HG03103 (cell line): ENCODE results near the gene SOX18.
"Not testable (repeated sequence)": the region's sequence is repeated elsewhere in the genome, so short reads cannot be mapped to it uniquely, and the experiment has no call there.

Experiments
- ATAC-seq: cut with Tn5 transposase; IDR thresholded peaks from one replicate; pipeline ENCODE4 v1.9.1; 2021; ENCODE audit warnings: low read depth; ENCODE audit not compliant: unreplicated experiment

SOX18 gene

DNA sequence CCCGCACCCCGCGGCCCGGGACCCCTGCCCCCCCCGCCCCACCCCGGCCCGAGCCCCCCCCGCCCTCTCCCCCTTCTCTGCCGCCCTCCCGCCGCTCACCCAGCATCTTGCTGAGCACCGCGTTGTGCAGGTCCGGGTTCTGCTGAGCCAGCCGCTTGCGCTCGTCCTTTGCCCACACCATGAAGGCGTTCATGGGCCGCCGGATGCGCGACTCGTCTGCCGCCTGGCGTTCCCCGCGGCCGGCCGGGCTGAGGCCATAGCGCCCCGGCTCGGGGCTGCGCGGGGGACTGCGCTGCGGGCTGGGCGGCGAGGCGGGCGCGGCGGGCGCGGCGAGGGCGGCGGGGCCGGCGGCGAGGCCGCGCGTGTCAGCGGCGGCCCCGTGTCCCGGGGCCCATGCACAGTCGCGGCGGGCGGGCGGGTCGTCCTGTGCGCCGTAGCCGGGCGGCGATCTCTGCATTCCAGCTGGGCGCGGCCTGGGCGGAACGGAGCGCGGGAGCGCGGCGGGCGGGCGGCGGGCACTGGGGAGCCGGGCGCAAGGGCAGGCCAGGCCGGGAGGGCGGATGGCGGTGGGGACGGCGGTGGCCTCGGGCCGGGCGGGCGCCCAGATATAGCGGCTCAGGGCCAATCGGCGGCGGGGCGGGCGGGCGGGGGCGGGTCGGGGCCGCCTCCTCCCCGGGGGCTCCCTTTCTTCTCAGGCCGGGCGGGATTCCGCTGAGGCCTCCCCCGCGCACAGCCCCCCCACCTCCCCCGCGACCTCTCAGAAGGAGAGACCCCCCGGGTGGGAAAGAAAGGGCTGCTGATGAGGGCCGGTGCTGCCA is at the start of gene SOX18:
SOX18 (minus strand) TSS at position 580 of the 818 bp plus-strand sequence; CDS start at position 457, 123 bp downstream.
- ATAC-seq = no peak

- ATAC-seq = no peak
Observed at GRCh38 chr20:64098471-64099013, 49.1 kb upstream of the SOX18 start.

DNA sequence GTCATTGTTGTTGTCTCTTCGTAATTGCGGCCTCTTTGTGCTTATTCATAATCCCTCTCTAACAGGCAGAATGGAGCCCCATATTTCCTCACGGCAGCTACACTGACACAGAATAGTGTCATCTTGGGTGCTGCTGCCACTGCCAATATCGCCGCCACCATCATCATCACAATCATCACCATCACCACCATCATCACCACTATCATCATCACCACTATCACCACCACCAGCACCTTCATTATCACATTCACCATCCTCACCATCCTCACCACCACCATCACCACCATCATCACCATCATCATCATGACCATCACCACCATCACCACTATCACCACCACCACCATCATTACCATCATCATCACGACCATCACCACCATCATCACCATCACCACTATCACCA is 47.1 kb upstream of the SOX18 start:
- ATAC-seq = no peak

DNA sequence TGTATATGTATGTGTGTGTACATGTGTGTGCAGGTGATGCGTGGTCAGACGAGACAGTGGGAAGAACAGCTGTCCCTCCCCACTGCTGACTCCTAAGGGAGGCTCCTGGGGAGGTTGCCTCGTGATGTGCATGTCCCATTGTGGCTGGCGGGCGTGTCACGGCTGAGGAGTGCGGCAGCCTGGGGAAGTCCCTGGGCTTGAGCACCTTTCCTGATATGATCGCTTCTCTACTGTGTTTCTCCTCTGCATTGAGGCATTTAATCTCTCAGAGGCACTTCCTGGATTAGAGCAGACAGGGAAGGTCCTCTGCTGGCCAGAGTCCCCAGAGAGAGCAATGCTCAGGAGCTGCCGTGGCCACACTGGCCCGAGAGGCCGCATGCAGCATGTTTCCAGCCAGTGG is 46.5 kb upstream of the SOX18 start:
- no peak for ATAC-seq

- ATAC-seq = no peak
Observed at GRCh38 chr20:64095455-64095854, 46.0 kb upstream of the SOX18 start.

DNA sequence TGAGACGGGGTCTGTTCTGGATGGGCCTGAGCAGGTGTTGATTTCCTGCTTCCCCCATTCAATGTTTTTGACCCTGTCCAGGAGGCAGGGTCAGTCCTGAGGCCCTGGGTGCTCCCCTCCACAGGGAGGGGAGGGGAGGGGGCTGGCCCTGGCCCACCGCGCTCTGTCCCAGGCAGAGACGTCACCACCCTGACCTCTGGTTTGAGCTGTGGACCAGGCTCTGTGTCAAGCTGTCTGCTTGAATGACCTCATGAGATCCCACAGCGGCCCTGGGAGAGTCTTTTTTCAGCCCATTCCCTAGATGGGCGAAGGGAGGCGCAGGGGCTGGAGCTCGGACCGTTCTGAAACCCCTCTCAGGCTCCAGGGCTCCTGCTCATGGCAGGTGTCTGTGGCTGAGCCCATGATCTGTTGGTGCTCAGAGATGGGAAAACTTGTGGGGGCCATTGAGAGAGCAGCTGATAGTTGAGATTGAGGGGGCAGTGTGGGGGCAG is 43.6 kb upstream of the SOX18 start:
- ATAC-seq = no peak

- ATAC-seq = no peak
Observed at GRCh38 chr20:64092258-64093012, 43.0 kb upstream of the SOX18 start.

DNA sequence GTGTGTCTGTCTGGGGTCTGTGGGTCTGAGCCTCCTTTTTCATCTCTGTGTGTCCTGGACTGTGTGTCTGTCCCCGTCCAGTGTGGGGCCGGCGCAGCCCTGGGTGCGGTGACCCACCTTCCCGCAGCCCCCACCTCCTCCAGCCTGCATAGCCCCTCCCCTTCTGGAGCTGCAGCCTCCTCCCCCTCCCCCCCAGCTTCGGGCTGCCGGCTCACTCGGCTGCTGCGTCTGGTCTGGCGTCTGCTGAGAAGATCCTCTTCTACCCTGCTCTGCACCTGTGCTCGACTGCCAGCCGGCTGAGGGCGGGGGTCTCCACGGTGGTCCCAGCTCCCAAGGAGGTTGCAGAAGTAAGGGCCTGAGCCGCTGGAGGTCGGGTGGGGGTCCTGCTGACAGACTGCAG is 42.3 kb upstream of the SOX18 start:
- ATAC-seq = no peak

DNA sequence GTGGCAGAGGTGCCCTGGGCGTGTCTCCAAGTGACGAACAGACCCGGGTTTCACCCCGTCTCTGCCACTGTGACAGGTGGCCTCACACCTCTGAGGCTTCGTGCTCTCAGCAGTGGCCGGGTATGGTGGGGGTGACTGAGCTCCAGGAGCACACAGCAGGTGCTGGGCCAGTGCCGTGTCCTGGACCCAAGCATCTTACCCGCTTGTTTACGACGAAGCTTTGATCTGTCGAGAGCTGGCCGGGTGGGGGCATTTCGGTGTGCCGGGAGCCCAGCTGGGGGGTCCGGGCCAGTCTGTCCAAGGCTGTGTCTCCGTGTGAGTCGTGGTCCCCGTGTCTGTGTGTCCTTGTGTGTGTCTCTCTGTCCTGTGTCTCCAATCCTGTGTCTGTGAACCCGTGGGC is 41.9 kb upstream of the SOX18 start:
- no peak for ATAC-seq

GRCh38 chr20:64090165-64090564 is 40.7 kb upstream of the SOX18 start:
- ATAC-seq = no peak

DNA sequence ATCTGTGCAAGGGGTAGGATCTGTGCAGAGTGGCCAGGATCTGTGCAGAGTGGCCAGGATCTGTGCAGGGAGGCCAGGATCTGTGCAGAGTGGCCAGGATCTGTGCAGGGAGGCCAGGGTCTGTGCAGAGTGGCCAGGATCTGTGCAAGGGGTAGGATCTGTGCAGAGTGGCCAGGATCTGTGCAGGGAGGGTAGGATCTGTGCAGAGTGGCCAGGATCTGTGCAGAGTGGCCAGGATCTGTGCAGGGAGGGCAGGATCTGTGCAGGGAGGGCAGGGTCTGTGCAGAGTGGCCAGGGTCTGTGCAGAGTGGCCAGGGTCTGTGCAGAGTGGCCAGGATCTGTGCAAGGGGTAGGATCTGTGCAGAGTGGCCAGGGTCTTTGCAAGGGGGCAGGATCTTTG is 39.1 kb upstream of the SOX18 start:
- ATAC-seq = not testable (repeated sequence)

DNA sequence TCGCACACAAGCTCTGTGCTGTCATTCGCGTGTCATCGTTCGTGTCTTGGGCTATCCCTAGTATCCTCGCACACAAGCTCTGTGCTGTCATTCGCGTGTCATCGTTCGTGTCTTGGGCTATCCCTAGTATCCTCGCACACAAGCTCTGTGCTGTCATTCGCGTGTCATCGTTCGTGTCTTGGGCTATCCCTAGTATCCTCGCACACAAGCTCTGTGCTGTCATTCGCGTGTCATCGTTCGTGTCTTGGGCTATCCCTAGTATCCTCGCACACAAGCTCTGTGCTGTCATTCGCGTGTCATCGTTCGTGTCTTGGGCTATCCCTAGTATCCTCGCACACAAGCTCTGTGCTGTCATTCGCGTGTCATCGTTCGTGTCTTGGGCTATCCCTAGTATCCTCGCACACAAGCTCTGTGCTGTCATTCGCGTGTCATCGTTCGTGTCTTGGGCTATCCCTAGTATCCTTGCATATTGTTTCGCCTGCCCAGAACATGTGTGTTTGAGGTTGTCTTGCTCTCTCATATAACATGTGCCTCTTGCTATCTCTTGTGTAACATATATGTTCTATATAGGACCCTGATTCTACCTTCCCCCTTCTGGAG is 37.9 kb upstream of the SOX18 start:
- not testable (repeated sequence) for ATAC-seq

DNA sequence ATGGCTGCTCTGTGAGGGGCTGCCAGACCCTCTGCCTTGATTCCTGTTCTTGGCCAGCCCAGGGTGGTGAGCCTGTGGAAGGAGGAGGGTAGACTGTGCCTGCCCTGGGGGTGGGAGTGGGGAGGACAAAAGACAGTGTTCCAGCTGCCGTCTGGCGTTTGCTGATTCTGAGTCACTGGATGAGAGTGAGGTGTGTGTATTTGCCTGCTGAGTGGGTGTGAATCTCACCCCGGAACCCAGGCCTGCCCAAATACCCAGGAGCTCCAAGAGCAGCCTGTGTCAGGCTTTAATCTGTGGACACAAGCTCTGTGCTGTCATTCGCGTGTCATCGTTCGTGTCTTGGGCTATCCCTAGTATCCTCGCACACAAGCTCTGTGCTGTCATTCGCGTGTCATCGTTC is 37.4 kb upstream of the SOX18 start:
- ATAC-seq = no peak

DNA sequence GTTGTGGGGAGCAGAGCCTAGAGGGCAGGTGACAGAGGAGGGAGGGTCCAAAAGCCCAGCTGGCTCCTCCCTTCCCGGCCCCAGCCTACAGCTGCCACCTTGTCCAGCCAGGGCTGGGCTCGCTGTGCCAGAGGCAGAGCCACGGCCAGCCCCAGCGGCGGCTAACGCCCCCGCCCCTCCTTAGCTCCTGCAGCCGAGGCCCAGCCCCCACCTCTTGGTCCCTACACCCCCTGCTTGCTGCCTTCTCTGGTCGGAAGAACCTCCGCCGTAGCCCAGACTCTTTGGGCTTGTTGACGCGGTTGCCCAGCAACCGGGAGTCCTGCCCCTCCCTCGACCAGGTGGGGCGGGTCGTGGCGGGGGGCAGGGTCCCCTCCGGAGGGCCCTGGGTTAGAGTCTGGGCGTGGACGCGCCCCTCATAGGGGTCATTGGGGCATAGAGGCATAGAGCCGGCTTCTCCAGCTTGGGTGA is 35.3 kb upstream of the SOX18 start:
- ATAC-seq = no peak

- ATAC-seq = no peak
Observed at GRCh38 chr20:64083804-64084684, 34.6 kb upstream of the SOX18 start, which contains the start of gene LKAAEAR1. LKAAEAR1 (minus strand) TSS chr20:64084398; CDS start chr20:64084219, 179 bp downstream.

- ATAC-seq = no peak
Observed at GRCh38 chr20:64083378-64083803, 34.0 kb upstream of the SOX18 start.

GRCh38 chr20:64082820-64083377 is 33.5 kb upstream of the SOX18 start:
- no peak for ATAC-seq

GRCh38 chr20:64082126-64082731 is 32.8 kb upstream of the SOX18 start:
- ATAC-seq = no peak

DNA sequence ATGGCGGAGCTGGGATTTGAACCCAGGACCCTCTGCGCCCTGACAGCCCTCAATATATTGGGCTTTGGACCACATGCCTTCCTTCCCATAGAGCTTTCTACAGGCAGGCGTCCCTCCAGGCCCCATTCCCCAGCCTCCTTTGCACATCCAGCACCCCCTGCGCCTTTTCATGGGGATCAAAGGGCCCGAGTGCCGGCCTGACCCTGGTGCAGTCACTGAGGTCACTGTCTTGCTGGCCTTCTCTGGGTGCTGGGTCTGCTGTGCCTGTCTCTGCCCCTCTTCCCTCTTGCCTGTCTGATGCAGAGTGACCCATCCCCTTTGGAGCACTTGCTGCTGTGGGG is 32.2 kb upstream of the SOX18 start:
- no peak for ATAC-seq
